GM10266 (cell line): ENCODE measurements around the gene ADARB2.

Experiments used
- DNase-seq: peaks from one replicate; pipeline ENCODE4 v3.0.0; 2012; ENCODE audit errors: extremely low spot score
- TF ChIP-seq, protein P1 (sequence below): IDR thresholded peaks from 2 replicates; pipeline ENCODE4 v1.5.1; 2012; ENCODE audit warnings: mild to moderate bottlenecking, low read depth; ENCODE audit not compliant: control insufficient read depth, insufficient read depth; ENCODE audit errors: missing control alignments

ADARB2 gene

DNA sequence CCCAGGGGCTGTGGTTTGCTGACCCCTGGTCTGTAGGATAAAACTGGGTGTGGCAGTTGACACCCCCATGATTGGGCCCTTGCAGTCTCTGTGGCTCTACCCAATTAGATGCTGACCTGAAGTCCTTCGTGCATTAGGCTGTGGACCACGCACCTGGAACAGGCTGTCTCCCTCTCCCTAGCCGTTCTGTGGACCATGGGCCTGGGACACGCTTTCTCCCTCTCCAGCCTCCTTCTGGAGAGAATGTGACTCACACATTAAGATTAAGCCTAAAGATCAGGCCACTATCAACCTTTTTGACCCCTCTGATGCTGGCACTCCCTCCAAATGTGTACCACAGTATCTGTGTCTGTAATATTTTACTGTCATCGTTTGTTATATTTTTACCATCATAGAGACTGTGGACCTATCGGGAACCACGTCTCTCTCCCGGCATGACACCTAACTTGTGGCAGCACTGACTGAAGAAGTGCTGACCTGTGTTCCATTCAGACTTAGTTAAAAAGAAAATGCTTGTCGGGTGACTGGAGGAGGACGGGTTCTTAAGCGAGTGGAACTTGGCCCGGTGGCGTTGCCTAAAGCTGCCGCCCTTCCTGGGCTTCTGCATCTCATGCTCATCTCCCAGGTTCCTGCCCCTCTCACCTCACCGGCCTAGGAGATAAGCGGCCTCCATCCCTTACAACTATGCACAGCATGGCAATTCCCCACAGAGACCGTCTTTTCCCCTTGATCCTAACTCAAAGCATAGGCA lies 588.3 kb downstream of the ADARB2 start:
- no peak for DNase-seq
- TF ChIP-seq, protein P1, sequence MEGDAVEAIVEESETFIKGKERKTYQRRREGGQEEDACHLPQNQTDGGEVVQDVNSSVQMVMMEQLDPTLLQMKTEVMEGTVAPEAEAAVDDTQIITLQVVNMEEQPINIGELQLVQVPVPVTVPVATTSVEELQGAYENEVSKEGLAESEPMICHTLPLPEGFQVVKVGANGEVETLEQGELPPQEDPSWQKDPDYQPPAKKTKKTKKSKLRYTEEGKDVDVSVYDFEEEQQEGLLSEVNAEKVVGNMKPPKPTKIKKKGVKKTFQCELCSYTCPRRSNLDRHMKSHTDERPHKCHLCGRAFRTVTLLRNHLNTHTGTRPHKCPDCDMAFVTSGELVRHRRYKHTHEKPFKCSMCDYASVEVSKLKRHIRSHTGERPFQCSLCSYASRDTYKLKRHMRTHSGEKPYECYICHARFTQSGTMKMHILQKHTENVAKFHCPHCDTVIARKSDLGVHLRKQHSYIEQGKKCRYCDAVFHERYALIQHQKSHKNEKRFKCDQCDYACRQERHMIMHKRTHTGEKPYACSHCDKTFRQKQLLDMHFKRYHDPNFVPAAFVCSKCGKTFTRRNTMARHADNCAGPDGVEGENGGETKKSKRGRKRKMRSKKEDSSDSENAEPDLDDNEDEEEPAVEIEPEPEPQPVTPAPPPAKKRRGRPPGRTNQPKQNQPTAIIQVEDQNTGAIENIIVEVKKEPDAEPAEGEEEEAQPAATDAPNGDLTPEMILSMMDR, result no peak

DNA sequence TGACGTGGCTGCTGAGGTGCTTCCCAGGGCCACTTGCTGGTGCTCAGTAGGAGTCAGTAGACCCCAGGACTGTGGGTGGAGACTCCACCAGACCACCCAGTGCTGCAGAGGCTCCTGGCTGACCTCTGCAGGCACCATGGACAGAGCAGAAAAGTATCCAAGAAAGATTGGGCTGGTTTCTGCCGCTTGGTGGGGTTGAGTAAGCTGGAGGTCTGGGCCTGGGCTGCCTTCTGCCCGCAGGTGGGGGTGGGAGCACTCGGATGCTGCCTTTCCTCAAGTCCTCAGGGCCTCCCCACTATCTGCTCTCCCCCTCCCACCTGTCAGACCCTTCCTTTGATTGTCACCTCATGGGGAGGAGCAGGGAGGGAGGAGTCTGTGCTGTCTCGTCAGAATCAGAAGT lies 589.5 kb downstream of the ADARB2 start:
- no peak for DNase-seq
- TF ChIP-seq, protein P1, result no peak

DNA sequence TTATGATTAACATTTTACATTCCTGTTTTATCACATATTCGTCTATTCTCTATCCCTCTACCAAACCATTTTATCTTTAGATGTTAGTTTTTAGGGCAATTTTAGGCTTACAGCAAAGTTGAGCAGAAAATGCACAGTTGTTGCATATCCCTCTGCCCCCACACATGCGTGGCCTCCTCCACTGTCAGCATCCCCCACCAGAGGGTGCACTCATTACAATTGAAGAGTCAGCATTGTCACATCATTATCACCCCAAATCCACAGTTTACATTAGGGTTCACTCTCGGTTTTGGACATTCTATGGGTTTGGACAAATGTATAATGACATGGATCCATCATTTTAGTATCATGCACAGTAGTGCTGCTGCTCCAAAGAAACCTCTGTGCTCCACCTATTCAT lies 594.7 kb downstream of the ADARB2 start:
- DNase-seq, result no peak
- TF ChIP-seq, protein P1, result peak; percentile 42

DNA sequence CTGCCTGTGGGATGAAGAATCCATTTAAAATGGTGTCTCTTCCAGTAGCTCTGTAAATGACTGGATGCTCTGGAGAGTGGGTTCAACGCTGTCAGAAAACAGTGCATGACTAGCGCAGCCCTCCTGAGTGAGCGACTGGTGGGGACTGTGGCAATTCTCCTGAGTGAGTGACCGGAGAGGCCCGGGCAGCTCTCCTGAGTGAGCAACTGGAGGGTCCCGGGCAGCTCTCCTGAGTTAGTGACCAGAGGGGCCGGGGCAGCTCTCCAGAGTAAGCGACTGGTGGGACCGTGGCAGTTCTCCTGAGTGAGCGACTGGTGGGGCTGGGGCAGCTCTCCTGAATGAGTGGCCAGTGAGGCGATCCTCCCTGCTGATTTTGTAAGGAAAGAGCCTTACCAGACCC lies 595.6 kb downstream of the ADARB2 start:
- TF ChIP-seq, protein P1, result no peak
- no peak for DNase-seq

DNA sequence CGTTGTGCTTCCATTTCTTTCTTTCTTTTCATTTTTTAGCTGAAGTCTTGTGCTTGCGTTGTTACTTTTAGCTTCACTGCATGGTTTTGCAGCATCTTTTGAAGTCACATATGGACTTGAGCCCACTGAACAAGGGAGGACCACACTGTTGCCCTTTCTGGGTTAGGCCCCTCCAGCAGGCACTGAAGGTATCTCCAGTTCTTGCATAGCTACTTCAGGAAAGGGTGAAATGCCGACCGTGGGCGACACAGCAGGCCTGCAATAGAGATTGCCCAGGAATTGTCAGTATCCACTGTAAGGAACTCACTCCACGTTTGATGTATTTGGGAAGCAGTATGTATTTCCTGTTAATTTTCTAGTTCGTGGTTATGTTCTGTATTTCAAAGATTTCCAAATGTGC lies 596.1 kb downstream of the ADARB2 start:
- DNase-seq, result no peak
- TF ChIP-seq, protein P1, result no peak

DNA sequence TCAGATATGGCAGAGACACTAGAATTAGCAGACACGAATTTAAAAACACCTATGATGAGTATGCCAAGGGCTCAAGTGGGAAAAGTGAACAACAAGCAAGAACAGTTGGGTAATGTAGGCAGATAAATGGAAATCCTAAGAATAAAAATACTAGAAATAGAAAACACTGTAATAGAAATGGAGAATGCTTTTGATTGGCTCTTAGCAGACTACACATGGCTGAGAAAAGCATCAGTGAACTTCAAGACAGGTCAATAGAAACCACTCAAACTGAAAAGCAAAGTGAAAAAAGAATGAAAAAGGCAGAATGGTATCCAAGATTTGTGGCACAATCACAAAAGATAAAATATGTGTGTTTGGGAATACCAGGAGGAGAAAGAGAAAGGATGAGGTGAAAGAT lies 598.8 kb downstream of the ADARB2 start:
- DNase-seq, result no peak

More for the DNA sequence above, 598.8 kb downstream of the ADARB2 start:
- TF ChIP-seq, protein P1, result no peak
